ENCODE data around the gene LANCL2.
"Not testable (repeated sequence)": the region's sequence is repeated elsewhere in the genome, so short reads cannot be mapped to it uniquely, and the experiment has no call there.

Gene LANCL2

GRCh38 chr7:55365205-55365674 lies at the start of gene LANCL2:
TSS of gene LANCL2 (plus strand) at chr7:55365337. CDS start at chr7:55366026, 689 bp downstream.
- FAIRE-seq: no peak

- no peak for FAIRE-seq
Observed at GRCh38 chr7:55325371-55325792, 39.8 kb upstream of the LANCL2 start.

- FAIRE-seq: no peak
Observed at GRCh38 chr7:55326081-55326835, 38.9 kb upstream of the LANCL2 start.

- no peak for FAIRE-seq
Observed at GRCh38 chr7:55326945-55327626, 38.1 kb upstream of the LANCL2 start.

- FAIRE-seq: no peak
Observed at GRCh38 chr7:55335151-55335550, 30.0 kb upstream of the LANCL2 start.

- no peak for FAIRE-seq
Observed at GRCh38 chr7:55335786-55336185, 29.4 kb upstream of the LANCL2 start.

- FAIRE-seq: no peak
Observed at GRCh38 chr7:55336540-55336939, 28.6 kb upstream of the LANCL2 start.

GRCh38 chr7:55339033-55340000 lies 25.8 kb upstream of the LANCL2 start:
- no peak for FAIRE-seq

GRCh38 chr7:55342216-55342871 lies 22.8 kb upstream of the LANCL2 start:
- FAIRE-seq: no peak

GRCh38 chr7:55343002-55343781 lies 21.9 kb upstream of the LANCL2 start:
- FAIRE-seq: no peak

GRCh38 chr7:55343860-55344606 lies 21.1 kb upstream of the LANCL2 start:
- no peak for FAIRE-seq

GRCh38 chr7:55344840-55345239 lies 20.3 kb upstream of the LANCL2 start:
- FAIRE-seq: no peak

- no peak for FAIRE-seq
Observed at GRCh38 chr7:55345292-55345691, 19.8 kb upstream of the LANCL2 start.

GRCh38 chr7:55348502-55348901 lies 16.6 kb upstream of the LANCL2 start:
- FAIRE-seq: no peak

GRCh38 chr7:55349121-55349520 lies 16.0 kb upstream of the LANCL2 start:
- no peak for FAIRE-seq

- FAIRE-seq: no peak
Observed at GRCh38 chr7:55350281-55350680, 14.9 kb upstream of the LANCL2 start.

GRCh38 chr7:55351263-55351662 lies 13.9 kb upstream of the LANCL2 start:
- FAIRE-seq: no peak

- FAIRE-seq: not testable (repeated sequence)
Observed at GRCh38 chr7:55352947-55353273, 12.2 kb upstream of the LANCL2 start.

GRCh38 chr7:55360486-55360885 lies 4.7 kb upstream of the LANCL2 start:
- FAIRE-seq: no peak

GRCh38 chr7:55361560-55361959 lies 3.6 kb upstream of the LANCL2 start:
- FAIRE-seq: no peak

GRCh38 chr7:55362927-55363326 lies 2.2 kb upstream of the LANCL2 start:
- no peak for FAIRE-seq

Measured in TTC549 (cell line).